ENCODE results near the gene RGL1.

RGL1 gene

GRCh38 chr1:183916574-183916973, 111.7 kb downstream of the RGL1 start:
- no peak for DNase-seq (ENCODE audit: low read depth)

GRCh38 chr1:183918589-183918988, 113.7 kb downstream of the RGL1 start:
- no peak for DNase-seq (ENCODE audit: low read depth)

GRCh38 chr1:183920651-183921050, 115.7 kb downstream of the RGL1 start:
- no peak for DNase-seq (ENCODE audit: low read depth)

GRCh38 chr1:183922197-183922596, 117.3 kb downstream of the RGL1 start:
- DNase-seq (ENCODE audit: low read depth), result no peak

- no peak for DNase-seq (ENCODE audit: low read depth)
Observed at GRCh38 chr1:183925947-183926346, 121.0 kb downstream of the RGL1 start.

- peak; percentile 26 for DNase-seq (ENCODE audit: low read depth)
Observed at GRCh38 chr1:183926983-183927382, 122.1 kb downstream of the RGL1 start.

- no peak for DNase-seq (ENCODE audit: low read depth)
Observed at GRCh38 chr1:183931646-183932271, 126.8 kb downstream of the RGL1 start.

GRCh38 chr1:183932412-183932811, 127.5 kb downstream of the RGL1 start:
- no peak for DNase-seq (ENCODE audit: low read depth)

GRCh38 chr1:183933528-183934179, 128.7 kb downstream of the RGL1 start:
- no peak for DNase-seq (ENCODE audit: low read depth)

GRCh38 chr1:183934314-183934713, 129.4 kb downstream of the RGL1 start:
- no peak for DNase-seq (ENCODE audit: low read depth)

- DNase-seq (ENCODE audit: low read depth), result no peak
Observed at GRCh38 chr1:183936009-183936408, 131.1 kb downstream of the RGL1 start.

- DNase-seq (ENCODE audit: low read depth), result no peak
Observed at GRCh38 chr1:183936791-183937190, 131.9 kb downstream of the RGL1 start.

- no peak for DNase-seq (ENCODE audit: low read depth)
Observed at GRCh38 chr1:183937611-183938010, 132.7 kb downstream of the RGL1 start.

GRCh38 chr1:183941001-183941400, 136.1 kb downstream of the RGL1 start:
- DNase-seq (ENCODE audit: low read depth), result no peak

GRCh38 chr1:183942933-183943693, 138.2 kb downstream of the RGL1 start:
- DNase-seq (ENCODE audit: low read depth), result peak; percentile 83

GRCh38 chr1:183945428-183946319, 140.8 kb downstream of the RGL1 start:
- DNase-seq (ENCODE audit: low read depth), result no peak

GRCh38 chr1:183946320-183946613, 141.3 kb downstream of the RGL1 start:
- DNase-seq (ENCODE audit: low read depth), result no peak

- no peak for DNase-seq (ENCODE audit: low read depth)
Observed at GRCh38 chr1:183947988-183948387, 143.1 kb downstream of the RGL1 start.

GRCh38 chr1:183952101-183952500, 147.2 kb downstream of the RGL1 start:
- no peak for DNase-seq (ENCODE audit: low read depth)

- no peak for DNase-seq (ENCODE audit: low read depth)
Observed at GRCh38 chr1:183953031-183953430, 148.1 kb downstream of the RGL1 start.

GRCh38 chr1:183954496-183954895, 149.6 kb downstream of the RGL1 start:
- no peak for DNase-seq (ENCODE audit: low read depth)

GRCh38 chr1:183956559-183957188, 151.8 kb downstream of the RGL1 start:
- DNase-seq (ENCODE audit: low read depth), result peak; percentile 59
